ENCODE results near the gene KIF2A.
A peak's percentile ranks its signal among the peaks of the same experiment; 100 is the strongest.

KIF2A gene

DNA sequence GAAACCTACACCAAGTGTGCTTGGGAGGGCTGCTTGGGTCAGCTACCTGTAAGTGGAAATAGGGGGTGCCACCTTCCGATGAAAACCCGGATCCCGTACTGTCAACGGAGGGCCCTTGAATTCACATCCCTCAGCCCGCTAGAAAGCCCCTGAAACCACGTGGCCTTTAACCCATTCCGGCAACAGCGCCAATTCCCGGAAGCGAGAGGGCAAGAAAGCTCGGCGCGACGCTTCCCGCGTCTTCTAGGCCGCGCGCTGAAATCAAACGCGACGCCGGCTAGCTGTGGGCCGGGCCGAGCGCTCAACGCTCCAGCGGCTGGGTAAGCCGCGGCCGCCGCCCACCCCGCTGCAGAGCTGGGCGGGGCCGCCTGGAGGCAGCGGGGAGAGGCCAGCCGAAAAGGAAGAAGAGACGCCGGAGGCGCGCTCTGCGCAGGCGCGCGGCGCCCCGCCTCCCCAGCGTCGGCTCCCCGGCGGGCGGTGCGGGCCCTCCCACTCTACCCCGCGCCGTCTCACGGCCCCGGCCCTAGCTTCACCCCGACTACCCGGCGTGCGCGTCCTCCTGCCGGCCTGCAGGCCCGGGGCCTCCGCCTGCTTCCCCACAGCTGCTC is at the start of gene KIF2A:
Gene KIF2A (plus strand): TSS at position 492 of the 608 bp plus-strand sequence. CDS start 267 bp downstream, outside the sequence.
- peak; percentile 72 to 92 for DNase-seq

DNA sequence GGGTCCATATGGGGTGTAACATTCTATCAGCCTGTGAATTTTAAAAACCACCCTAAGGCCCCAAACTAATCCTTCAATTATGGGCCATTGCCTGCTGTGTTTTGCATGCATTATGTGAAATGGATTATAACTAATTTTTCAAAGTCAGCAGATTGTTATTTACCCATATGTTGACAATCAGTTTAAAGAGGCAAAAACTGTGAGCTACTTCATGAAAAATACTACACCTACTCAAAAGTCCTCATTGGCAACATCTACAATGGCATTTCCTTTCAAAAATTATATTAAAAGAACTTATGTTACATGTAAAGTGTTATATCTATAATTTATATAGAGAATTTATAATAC is 49.0 kb upstream of the KIF2A start:
- no peak for DNase-seq

DNA sequence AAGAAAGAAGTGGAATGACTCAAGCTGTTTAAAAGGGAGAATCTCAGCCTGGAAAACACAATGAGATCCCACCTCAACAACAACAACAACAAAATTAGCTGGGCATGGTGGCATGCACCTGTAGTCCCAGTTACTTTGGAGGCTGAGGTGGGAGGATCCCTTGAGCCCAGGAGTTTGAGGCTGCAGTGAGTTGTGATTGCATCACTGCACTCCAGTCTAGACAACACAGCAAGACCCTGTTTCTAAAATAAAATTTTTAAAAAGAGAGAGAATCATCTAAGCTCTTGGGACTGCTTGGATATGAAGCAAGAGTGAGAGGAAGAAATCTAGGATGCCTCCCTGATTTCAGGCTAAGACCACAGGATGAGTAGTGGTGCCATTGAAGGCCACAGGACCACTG is 47.4 kb upstream of the KIF2A start:
- no peak for DNase-seq

DNA sequence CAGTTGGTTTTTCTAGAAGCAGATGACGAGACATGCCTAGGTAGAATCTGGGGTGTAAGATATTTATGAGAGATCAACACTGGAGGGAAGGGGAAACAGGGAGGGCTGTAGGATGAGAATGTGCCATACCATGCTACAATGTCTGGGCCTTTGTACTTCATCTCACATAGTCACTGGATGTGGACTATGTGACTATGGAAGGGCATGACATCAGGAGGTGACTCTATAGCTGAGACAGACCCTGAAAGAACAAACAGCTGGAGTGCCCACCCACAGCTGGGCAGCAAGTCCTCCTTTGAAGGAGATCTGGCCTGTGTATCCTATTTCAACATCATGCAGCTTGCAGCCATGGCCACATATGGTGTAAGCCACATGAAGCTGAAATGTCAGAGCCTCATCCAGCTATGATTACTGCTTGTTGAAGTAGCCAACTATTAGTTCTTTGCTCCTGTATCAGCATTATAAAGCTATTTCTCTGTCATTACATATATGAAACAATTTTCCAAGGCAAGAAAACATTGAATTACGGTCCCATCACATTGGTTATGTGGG is 46.2 kb upstream of the KIF2A start:
- DNase-seq: no peak

DNA sequence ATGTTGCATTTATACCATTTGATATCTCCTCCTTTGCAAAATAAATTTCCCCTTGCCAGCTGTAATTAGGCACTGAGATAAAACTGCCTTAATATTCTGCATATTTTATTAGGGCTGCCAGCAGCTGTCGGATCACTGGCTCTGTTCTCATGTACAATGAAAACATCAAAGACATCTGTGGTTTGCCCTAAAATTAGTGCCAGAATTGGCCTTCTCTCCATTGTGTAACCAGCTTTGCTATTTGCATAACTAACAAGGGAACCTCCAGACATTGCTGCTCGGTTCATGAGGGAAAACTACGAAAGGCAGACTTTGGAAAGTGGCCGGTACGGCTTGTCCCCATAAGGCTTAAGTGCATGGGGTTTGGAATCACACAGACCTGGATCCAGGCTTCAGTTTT is 45.5 kb upstream of the KIF2A start:
- peak; percentile 16 to 68 for DNase-seq

DNA sequence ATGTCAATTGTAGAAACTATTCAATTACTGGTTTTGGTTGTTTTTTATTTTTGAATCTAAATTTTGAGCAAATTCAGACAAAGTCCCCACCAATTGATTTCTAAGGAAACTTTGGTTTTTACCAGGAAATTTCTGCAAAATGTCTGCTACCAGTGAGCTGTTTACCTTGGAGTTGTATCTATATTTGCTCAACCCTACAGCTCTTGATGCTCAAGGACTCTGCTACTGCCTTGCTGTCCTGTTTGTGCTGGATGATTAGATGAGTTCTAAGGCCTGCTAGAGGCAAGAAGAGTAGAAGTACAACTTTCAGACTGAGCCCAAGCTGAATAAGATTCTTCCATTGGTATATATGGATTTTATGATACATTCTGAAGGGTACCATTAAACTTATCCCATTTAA is 42.6 kb upstream of the KIF2A start:
- no peak for DNase-seq

DNA sequence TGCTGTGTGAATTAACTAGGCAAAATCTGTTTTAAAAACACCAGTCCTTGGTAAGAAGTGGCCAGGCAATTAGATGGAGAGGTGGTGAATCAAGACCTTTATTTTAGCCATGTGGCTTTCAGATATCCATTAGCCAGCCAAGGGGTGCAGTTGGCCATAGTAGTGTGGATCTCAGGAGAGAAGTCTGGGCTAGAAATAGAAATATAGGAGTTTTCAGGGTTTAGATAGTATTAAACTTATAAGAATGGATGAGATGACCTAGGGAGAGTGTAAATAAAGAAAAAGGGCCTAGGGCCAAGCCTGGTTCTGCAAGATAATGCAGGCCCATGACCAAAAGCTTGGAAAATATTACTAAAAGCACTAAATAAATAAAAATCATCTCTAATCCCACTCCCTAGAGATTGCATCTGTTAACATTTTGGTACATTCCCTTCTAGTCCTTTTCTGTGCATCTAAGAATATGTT is 40.3 kb upstream of the KIF2A start:
- no peak for DNase-seq

DNA sequence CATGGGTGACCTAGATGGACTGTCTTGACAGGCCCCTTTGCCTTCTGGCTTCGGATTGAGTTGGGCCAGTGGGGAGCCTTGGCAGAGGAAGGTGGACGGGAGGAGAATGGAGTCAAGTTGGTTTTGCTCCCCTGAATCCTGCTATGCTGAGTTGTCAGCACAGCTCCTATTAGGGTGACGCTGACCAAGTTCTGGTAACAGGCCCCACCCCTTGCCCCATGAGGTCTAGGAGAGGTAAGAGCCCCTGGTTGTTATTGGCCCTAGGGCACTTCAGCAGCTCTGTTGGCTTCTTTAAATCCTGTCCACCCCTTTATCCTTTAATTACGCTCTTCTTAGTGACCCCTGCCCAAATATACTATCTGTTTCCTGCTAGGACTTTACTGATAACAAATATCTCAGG is 39.4 kb upstream of the KIF2A start:
- no peak for DNase-seq

DNA sequence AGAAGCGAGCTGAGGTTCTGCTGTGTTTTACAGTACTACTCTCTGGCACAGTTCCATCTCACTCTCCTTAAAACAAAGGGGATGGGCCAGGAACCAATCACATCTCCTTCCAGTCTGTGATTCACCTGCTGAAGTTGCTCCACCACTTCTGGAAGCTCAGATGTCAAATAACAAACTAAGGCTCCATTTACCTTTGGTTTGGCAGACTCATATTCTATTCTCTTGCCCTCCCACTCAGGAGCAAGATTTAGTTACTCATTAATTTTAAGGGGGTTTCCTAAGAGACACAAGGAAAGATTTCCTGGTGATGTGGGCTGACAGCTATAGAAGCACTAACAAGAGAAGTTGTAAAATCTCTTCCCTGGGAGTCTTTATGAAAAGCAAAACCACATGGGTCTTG is 37.8 kb upstream of the KIF2A start:
- no peak for DNase-seq

DNA sequence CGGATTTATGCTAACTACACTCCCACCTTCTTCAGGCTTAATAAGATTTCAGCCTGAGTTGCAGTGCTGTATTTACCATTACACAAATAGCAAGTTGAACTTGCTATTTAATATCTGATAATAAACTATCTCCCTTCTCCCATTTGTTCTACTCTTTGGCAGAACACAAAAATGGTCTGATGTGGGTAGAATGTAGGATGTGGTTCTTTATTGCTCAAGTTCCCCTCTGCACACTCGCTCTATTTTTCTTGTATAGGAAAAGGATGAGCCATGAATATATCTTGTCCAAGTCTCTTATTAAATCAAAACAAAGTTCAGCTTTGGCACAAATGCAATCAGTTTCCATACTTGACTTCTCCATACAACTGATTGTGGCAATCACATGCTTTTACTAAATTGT is 37.2 kb upstream of the KIF2A start:
- no peak for DNase-seq

DNA sequence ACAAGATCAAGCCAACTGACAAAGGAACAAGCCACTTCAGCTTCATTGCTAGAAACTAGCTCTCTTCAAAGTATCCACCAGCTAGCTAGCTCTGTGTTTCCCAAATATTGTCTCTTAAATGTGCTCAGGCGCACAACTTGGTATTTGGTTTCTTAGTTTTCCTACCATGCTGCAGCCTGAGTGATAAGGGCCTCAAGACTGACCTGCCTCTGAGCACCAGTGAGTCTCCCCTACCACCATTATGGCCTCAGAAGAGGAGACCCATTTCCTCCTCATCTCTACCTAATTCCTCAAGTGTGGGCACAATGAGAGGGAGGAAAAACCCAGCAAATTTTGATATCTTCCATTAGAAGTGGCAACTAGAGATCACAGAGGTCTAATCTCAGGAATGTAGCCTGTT is 34.6 kb upstream of the KIF2A start:
- DNase-seq: no peak

DNA sequence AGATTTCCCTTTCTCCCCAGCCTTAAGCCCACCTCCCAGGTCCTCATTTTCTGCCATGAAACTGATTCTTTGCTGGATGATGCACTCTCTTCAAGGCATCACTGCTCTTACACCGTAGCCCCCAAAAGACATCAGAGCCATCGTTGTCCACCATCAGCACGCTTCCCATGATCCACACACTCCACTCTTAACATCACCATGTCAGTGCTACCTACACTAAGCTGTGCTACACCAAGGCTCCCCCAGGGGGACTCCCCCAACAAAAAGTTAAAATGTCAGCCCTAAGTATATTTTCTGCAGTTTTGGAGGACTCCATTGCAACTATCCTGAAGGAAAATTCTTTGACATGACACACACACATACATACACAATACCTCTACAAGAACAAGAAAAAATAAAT is 34.1 kb upstream of the KIF2A start:
- no peak for DNase-seq

DNA sequence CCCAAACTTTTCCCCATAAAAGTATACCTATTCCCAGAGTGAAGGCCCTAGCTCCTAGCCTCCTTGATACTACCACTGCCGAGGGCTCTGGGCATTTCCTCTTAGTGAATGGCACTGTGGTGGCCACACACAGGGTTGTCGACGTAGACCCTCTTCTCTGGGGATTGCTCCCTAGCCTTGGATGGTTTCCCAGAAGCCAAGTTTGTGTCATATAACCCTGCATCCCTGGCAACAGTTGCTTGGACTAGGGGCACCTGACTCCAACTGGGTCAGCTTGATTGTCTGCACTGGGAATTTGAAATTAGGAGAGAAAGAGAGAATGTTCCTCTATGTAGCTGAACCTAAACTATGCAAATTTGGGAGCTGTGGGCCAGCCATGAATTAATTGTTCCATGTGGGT is 32.3 kb upstream of the KIF2A start:
- no peak for DNase-seq

DNA sequence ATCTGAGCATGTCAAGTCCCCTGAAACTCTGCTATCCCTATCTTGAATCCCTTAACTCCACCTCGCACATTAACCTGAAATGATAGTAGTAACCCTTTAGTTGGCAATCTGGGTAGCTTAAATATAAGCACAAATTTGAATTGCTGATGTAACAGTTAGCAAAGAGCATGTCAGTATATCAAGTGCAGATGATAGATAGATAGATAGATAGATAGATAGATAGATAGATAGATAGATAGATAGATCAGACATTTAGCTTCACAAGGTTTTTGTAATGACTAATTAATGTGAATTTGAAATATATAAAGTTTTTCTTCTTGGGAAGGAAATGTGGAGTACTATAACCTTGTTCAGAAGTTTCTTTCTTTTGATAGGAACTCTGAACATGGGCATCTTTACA is 30.4 kb upstream of the KIF2A start:
- DNase-seq: no peak

DNA sequence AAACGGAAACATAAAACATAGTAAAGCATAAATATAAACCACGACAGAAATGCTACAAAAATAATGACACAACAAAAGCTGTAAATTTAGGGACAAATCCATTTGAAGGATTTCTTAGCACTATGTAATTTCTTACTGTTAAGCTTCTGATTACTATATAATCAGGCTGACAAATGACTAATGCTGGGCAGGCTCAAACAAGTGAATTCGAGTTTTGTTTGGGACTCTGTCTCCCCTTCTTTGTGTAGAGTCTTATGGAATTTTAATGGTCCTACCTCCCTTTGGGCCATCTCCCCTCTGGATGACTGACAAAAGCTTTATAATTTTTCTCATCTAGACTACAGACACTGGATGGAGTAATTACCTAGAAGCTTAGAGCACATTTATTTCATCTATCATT is 24.6 kb upstream of the KIF2A start:
- no peak for DNase-seq

DNA sequence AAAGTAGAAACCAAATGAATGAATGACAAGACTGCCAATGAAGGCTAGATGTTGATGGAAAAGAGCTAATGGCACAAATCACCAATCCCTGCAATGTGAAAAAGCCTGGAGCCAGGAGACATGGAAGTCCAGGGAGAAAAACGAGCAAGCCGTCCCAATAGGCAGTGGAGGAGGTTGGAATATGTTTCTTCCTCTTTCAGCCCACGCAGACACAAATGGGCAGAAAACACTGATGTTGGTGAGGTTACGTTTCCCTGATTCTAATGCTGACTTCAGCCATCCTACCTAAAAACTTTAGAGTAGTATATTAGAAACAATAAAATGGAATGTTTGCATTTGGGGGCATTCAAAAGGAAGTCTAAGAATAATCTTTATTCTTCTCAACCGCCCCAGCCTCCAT is 23.9 kb upstream of the KIF2A start:
- DNase-seq: no peak

DNA sequence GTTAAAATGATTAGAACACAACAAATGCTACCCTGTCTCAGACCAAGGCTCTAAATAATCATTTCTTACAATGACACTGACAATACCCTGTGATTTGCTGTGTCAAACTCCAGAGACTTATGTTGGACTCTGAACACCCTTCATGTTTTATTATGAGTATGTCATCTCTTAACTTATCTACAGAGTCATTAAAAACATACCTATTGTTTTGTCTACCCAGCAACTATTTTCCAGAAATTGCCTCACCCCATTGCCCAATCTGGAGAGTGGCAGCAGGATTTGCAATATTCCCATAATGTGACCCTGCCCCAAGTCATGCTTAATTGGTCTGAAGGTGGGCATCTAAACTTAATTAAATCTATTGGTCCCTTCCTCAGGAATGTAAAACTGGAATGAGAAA is 23.0 kb upstream of the KIF2A start:
- no peak for DNase-seq

DNA sequence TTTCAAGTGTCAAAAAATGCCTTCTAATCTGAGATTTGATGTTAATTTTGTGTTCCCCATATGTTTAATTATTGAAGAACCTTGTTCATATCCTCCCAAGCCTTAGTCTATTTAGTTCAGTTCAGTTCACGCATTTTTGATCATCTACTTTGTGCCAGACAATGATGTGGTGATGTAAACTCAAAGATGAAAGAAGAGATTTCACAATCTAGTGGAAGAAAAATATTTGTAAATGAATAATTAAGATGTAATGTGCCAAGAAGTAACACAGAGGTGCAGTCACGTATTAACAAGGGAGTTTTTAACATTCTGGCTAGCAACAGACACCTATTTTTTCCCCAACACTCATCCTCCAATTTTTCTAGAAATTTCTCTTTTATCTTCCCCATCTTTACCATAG is 22.1 kb upstream of the KIF2A start:
- DNase-seq: no peak

DNA sequence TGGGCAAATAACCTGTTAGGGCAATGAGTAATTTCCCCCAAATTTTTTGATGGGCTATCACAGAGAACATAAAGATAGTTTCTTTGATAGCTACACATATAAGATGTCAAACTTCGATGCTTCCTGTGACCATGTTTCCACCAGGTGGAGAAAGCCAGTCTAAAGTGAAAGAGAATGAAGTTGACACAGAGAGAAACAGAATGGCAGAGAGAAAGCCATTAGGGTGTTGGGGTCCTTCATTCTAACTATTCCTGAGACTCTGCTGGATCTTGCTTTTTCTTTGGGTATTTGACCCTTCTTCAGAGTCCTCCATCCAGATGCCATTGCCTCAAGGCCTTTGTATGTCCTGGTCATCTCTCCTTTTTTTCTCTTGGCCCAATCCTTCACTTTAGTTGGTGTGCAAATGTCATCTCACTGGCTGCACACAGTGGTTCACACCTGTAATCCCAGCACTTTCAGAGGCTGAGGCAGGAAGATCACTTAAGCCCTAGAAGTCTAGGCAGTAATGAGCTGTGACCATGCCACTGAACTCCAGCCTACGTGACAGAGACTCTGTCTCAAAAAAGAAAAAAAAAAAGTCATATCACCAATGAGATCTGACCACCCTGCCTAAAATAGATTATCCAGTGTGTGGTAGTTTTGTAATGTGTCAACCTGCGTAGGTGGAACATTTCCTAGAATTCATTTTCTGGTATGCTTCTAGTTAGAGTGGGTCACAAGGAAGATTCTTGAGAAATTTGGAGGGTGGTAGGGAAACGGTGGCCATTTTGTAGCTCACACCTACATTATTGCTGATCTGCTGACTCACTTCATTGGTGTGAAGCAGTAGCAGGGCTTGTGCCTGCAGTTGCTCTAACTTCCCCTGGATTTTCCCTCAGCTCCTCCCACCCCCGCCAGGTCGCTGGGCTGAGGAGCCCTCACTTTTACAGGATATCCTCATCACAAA is 20.8 kb upstream of the KIF2A start:
- no peak for DNase-seq

DNA sequence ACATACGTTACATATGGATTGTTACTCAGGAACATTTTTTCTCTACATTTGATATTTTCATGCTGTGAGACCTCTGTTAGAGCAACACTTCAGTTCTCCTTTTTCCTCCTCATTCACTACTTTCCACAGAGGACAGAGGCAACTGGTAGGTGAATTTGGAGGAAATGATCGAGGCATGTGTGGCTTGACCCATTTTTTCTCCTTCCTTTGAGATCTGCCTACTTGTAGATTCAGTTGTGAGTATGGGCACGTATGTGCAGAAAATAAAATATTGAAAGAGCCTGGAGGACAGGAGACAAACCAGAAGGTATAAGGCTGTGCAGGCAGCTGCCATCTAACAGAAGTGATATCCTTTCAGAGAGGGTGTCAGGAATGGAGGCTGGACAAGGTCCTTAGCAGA is 19.2 kb upstream of the KIF2A start:
- DNase-seq: no peak

DNA sequence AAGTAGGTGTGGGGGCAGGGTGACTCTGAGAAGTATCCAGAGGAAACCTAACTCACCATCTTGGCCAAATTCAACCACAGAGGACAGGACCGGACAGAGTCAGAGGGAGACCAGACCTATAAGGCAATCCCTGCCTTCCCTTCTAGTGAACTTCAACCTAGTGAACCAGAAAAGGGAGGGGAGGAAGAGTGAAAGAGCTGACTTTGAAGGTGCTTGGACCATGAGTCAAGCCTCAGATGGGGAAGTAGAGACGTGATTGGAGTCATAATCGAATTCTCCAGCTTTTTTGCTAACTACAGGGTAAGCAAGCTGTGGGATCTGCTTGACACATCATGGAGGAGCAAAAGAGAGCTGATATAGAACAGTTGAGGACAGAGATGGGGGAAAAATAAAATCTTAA is 18.8 kb upstream of the KIF2A start:
- no peak for DNase-seq

DNA sequence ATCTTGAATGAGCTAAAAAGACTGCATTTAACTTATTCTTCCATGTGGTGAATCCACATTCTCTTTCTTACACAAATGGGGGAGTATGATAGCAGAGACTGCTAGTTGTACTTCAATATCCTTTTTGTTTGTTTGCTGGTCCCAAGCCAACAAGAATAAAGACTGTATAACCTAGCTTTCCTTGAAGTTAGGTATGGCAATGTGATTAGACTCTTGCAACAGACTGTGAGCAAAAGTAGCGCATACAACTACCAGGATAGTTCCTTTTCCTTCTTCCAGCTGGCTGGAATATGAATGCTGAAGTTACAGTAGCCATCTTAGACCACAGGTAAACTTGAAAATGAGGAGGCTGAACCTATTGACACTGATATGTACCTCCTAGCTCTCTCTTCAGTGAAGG is 17.9 kb upstream of the KIF2A start:
- DNase-seq: no peak

DNA sequence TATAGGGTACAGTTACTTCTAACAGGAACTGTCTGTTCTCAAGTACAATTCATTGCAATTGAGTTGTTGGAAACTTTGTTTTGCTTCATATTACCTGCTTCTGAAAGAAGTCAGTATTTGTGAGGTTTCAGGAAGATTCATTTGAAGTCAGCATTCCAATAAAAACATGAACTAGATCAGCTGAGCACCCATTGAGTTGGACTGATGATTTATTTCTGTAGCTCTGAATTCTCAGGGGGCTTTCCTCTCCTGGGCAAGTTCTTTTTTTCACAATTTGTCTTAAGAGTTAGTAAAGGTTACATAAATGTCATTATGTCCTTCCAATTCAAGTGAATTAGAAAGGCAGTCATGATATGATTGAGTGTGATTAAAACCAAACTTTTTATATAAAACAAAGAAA is 16.2 kb upstream of the KIF2A start:
- no peak for DNase-seq

DNA sequence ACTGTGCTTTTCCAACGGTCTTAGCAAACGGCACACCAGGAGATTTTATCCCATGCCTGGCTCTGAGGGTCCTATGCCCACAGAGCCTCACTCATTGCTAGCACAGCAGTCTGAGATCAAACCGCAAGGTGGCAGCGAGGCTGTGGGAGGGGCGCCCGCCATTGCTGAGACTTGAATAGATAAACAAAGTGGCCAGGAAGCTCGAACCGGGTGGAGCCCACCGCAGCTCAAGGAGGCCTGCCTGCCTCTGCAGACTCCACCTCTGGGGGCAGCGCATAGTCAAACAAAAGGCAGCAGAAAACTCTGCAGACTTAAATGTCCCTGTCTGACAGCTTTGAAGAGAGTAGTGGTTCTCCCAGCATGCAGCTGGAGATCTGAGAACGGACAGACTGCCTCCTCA is 14.2 kb upstream of the KIF2A start:
- DNase-seq: peak in 1 of 2 experiments; percentile 10
